ENCODE results near the gene ARID1A.

GRCh38 chr1:26739329-26739914, 43.6 kb downstream of the ARID1A start:
- TF ChIP-seq GATA2 (IDR thresholded peaks at IDR 0.05; ENCODE audit: low read depth, low read length) (no peak), GATA3 (IDR thresholded peaks at IDR 0.05; ENCODE audit: low read depth, low read length) (no peak)
